HG03565 (cell line): ENCODE results near the gene PARD3B.

Experiments
- ATAC-seq: cut with Tn5 transposase; IDR thresholded peaks from one replicate; pipeline ENCODE4 v1.9.1; 2021; ENCODE audit warnings: mild to moderate bottlenecking, moderate library complexity; ENCODE audit not compliant: unreplicated experiment

Gene PARD3B

GRCh38 chr2:204544961-204545860, at the start of gene PARD3B:
Gene PARD3B (plus strand): TSS chr2:204545475. CDS start chr2:204546000, 525 bp downstream.
- peak; percentile 55 for ATAC-seq

GRCh38 chr2:204496779-204497178, 48.5 kb upstream of the PARD3B start:
- no peak for ATAC-seq

GRCh38 chr2:204497855-204498254, 47.4 kb upstream of the PARD3B start:
- no peak for ATAC-seq

- ATAC-seq, result no peak
Measured at GRCh38 chr2:204498291-204498690, 47.0 kb upstream of the PARD3B start.

GRCh38 chr2:204503869-204504268, 41.4 kb upstream of the PARD3B start:
- ATAC-seq, result no peak

- ATAC-seq, result no peak
Measured at GRCh38 chr2:204504594-204504993, 40.7 kb upstream of the PARD3B start.

GRCh38 chr2:204505488-204505887, 39.8 kb upstream of the PARD3B start:
- no peak for ATAC-seq

- ATAC-seq, result no peak
Measured at GRCh38 chr2:204505946-204506345, 39.3 kb upstream of the PARD3B start.

- no peak for ATAC-seq
Measured at GRCh38 chr2:204507636-204508035, 37.6 kb upstream of the PARD3B start.

GRCh38 chr2:204510709-204511420, 34.4 kb upstream of the PARD3B start:
- ATAC-seq, result no peak

- ATAC-seq, result no peak
Measured at GRCh38 chr2:204514439-204514838, 30.8 kb upstream of the PARD3B start.

- no peak for ATAC-seq
Measured at GRCh38 chr2:204515416-204515815, 29.9 kb upstream of the PARD3B start.

GRCh38 chr2:204517154-204517553, 28.1 kb upstream of the PARD3B start:
- ATAC-seq, result no peak

- ATAC-seq, result no peak
Measured at GRCh38 chr2:204529795-204530463, 15.3 kb upstream of the PARD3B start.

GRCh38 chr2:204530464-204530805, 14.8 kb upstream of the PARD3B start:
- no peak for ATAC-seq

- ATAC-seq, result no peak
Measured at GRCh38 chr2:204533629-204534370, 11.5 kb upstream of the PARD3B start.

- ATAC-seq, result no peak
Measured at GRCh38 chr2:204535356-204535755, 9.9 kb upstream of the PARD3B start.

- ATAC-seq, result no peak
Measured at GRCh38 chr2:204535764-204536163, 9.5 kb upstream of the PARD3B start.

GRCh38 chr2:204538182-204539018, 6.9 kb upstream of the PARD3B start:
- no peak for ATAC-seq

- ATAC-seq, result no peak
Measured at GRCh38 chr2:204539019-204539385, 6.3 kb upstream of the PARD3B start.
